Brain pericyte (primary cell): ENCODE measurements around the gene TLR3.
"Not testable (repeated sequence)": the region's sequence is repeated elsewhere in the genome, so short reads cannot be mapped to it uniquely, and the experiment has no call there.

ENCODE experiments used
- DNase-seq: peaks from one replicate; pipeline ENCODE4 v3.0.0-alpha.2; 2012; ENCODE audit warnings: low read depth, low spot score

Gene TLR3

DNA sequence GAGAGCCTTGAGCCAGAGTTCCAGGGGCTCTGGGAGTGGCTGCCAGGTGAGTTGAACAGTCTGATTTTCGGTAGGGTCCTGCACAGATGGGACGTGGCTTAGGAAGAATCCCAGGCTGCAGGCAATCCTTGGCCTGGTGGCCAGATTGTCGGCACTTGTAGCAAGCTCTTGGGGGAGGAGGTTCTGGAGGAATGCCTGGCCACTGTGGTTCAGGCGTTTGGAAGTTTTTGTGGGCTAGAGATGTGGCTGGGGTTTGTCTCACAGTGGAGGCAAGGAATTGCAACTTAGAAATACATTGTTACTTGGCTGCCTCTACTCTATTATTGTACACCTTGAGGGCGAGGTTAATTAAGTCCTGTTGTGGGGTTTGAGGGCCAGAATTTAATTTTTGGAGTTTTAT is 21.5 kb upstream of the TLR3 start:
- DNase-seq = not testable (repeated sequence)

- DNase-seq = not testable (repeated sequence)
Measured at GRCh38 chr4:186050135-186050534, 18.8 kb upstream of the TLR3 start.

- no peak for DNase-seq
Measured at GRCh38 chr4:186051096-186051495, 17.9 kb upstream of the TLR3 start.

DNA sequence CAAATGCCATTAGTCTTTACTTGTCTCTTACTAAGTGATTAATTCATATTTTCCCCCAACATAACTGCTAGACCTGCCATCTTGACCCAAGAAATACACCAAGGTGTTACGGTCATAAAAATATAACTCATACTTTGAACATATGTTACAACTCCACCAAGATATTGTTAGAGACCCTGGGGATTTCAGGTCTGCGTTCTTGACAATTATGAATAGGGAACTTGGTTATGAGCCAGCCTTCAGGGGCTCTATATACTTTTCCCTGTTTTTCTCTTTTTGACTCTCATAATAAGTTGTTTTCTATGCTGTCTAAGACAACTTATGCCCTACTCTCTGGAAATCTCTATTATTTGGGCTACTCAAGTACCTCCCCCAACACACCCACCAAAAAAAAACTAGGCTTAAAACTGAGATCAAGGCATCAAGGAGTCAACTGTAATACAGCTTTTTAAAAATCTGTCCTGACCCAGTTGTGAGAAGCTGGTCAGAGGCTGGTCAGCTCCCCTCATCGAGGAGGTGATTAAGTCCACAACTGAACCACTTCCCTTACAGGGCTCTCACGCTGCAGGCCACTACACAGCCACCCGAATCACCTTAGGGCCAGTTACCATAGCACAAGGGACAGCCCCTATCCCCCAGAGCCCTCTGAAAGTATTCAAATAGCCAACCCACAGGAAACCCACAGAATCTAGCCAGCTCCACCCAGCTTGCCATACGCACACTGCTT is 10.5 kb upstream of the TLR3 start:
- DNase-seq = no peak

DNA sequence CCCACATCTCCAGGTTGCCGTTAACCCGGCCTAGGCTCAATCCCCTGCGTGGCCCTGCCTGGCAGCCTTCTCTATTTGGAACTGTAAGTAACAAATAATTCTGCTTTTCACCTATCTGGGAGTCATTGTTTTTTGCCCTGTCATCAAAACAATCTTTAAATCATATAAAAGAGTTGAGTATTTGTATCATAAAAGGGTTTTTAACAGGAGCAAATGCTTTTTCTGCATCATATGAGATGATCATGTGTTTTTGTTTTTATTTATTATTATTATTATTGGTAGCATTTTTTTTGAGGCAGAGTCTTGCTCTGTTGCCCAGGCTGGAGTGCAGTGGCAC is 10.0 kb upstream of the TLR3 start:
- DNase-seq = no peak

GRCh38 chr4:186061921-186062320 is 7.0 kb upstream of the TLR3 start:
- DNase-seq = no peak

GRCh38 chr4:186067757-186068385 is 1.1 kb upstream of the TLR3 start:
- no peak for DNase-seq

GRCh38 chr4:186069729-186070128 is 773 bp downstream of the TLR3 start:
- no peak for DNase-seq

DNA sequence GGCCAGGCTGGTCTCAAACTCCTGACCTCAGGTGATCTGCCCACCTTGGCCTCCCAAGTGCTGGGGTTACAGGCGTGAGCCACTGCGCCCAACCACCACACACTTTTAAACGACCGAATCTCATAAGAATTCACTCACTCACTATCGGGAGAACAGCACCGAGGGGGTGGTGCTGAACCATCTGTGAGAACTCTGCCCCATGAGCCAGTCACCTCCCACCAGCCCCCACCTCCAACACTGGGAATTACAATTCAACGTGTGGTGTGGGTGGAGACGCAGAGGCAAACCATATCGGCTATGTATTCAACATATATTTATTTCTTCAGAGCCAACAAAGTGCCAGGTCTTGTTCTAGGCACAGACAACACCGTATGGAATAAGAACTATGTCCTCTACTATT is 3.6 kb downstream of the TLR3 start:
- no peak for DNase-seq

DNA sequence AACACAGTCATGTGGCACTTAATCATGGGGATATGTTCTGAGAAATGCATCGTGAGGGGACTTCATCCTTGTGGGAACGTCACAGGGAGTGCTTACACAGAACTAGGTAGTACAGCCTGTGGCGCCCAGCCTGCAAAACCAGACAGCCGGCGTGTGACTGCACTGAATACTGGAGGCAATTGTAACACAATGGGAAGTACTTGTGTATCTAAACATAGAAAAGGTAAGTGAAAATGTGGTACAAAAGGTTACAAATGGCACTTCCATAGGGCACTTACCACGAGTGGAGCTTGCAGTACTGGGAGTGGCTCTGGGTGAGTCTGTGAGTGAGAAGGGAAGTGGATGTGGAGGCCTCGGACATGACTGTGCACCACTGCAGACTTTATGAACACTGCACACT is 5.2 kb downstream of the TLR3 start:
- DNase-seq = no peak

DNA sequence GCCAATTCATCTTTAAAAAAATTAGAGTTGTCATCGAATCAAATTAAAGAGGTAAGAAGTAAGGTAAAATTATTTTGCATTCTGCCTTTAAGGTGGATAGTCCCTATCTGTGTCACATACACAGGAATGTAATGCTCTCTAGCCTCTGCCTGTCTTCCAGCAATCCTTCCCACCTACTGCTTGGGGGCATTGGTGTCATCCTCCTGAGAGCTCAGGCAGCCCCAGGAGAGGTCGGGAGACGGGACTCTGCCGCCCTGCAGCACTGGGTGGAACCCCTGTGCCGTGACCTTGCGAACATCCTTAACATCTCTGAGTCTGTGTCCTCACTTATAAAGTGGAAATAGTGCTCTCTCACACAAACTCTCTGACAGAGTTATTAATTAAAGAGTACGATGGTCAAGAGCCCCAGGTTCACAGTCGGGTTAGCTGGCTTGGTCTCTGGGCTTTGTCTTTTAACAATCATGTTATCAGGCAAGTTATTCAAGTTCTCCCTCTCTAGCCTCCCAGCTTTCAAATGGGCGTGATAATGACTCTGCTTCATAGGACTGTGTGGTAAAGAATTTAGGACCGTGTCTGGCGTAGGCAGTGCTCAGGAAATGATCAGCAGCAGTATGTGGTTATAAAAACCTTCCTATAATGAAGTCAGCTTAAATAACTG is 10.2 kb downstream of the TLR3 start:
- DNase-seq = no peak

- DNase-seq = no peak
Measured at GRCh38 chr4:186079694-186080093, 10.7 kb downstream of the TLR3 start.

DNA sequence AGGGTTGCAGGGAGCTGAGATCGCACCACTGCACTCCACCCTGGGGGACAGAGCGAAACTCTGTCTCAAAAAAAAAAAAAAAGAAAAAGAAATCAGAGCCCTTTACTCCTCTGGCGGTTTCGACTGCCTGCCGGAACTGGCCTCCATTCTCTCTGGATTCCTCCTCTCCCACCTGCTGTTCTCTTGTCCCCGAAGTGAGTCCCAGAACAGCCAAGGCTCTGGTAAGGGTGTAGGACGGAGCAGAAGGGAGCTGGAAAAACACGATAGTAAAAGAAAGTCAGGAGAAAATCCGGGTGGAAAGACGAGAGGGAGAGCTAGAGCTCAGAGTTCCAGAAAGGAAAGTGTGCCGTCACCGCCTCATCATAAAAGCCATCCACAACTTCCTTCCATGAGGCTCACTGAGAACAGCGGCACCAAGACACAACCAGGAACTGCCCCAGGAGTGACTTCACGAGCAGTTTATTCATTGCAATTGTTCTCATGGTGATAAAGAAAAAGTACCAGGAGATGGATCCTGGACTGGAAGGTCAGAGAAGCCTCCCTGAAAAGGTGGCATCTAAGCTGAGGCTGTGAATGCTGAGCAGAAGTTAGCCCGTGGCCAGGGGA is 12.3 kb downstream of the TLR3 start:
- DNase-seq = no peak

DNA sequence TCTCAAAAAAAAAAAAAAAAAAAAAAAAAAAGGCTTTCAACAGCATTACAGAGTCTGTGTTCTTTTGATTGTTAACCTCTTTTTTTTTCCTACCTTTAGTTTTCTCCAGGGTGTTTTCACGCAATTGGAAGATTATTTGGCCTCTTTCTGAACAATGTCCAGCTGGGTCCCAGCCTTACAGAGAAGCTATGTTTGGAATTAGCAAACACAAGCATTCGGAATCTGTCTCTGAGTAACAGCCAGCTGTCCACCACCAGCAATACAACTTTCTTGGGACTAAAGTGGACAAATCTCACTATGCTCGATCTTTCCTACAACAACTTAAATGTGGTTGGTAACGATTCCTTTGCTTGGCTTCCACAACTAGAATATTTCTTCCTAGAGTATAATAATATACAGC is 13.3 kb downstream of the TLR3 start:
- no peak for DNase-seq

GRCh38 chr4:186088523-186088922 is 19.6 kb downstream of the TLR3 start:
- no peak for DNase-seq

GRCh38 chr4:186092296-186092695 is 23.3 kb downstream of the TLR3 start:
- DNase-seq = no peak

- DNase-seq = no peak
Measured at GRCh38 chr4:186095406-186095805, 26.4 kb downstream of the TLR3 start.

- no peak for DNase-seq
Measured at GRCh38 chr4:186096681-186097165, 27.8 kb downstream of the TLR3 start.

DNA sequence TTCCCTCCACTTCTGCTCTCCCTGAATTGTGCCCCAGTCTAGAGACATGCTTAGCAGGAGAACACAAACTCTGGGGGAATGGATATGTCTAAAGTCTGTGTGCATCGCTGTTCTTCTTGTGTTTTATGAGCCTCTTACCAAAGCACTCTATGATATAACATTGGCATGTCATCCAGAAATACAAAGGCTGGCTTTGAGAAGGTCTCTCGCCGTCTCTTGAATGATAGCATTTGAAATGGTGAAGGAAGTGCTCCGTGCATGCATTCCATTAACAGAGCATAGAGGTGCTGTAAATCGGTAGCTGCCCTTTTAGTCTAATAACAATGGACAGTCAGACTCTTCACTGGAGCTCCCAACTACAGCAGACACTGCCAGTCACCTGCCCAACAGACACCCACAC is 28.4 kb downstream of the TLR3 start:
- no peak for DNase-seq

DNA sequence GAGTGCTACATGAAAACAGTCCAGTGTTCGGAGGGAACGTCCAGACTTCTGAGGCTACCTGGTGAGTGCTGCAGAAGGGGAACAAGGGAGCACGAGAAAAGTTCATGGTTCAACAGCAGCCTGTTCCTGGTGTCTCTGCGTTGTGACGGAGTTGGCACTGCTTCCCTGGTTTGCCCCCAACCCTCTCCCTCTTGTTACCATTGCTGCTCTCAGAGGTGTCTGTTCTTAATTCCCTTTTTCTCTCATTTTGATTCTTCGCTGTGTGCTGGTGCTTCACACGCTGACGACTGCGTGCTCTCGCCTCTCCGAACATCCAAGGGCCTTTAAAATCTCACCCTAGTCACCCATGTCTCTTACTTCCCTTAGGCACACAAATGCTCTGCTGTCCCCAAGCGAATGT is 34.0 kb downstream of the TLR3 start:
- no peak for DNase-seq

DNA sequence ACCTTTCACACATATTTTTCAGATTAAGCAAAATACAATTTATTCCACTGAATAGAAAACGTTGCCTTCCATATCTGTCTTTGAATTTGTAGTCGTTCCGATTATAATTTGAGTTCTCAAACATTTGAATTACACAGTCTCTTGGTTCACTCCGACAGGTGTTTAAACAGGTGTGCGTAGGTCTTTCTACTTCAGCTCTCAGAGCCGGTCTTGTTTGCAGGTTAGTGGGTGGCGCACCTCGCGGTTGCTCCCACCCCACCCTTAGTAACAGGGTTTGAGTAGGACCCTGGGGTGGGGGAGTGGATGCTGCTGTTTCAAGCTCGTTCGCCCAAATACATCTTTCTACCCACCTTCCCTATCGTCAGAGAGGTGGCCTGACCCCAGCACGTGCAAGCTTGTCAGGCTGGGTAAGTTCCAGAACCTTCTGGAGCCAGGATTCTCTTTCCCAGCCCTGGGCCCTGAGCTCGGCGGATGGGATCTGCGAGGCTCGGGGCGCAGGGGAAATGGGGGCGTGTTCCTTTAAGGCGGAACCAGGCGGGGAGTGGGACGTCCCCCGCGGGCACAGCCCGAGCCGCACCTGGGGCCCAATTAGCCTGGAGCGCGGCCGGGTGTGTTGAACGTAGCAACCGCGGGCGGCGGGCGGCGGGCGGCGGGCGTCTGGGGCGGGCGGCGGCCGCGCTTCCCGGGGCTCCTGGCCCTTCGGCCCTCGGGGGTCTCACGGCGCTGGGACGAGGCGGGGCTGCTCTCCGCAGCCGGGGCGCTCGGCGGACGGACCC is 35.3 kb downstream of the TLR3 start, which contains the start of gene FAM149A:
TSS of gene FAM149A (plus strand) at position 591 of the 776 bp plus-strand sequence.
- DNase-seq = no peak
